IMR-90 (cell line): ENCODE data around the gene RNU1-1.
"Not testable (repeated sequence)": the region's sequence is repeated elsewhere in the genome, so short reads cannot be mapped to it uniquely, and the experiment has no call there.

ENCODE experiments used
- BHLHE40 ChIP-seq: fragments of 150-350 bp; IDR thresholded peaks from 2 replicates; pipeline ENCODE4 v1.6.1; 2016; ENCODE audit warnings: mild to moderate bottlenecking, low read depth, low read length
- CEBPB ChIP-seq: IDR thresholded peaks from 2 replicates; pipeline ENCODE4 v1.6.1; 2012; ENCODE audit warnings: low read depth, low read length, improper control_type of control experiment
- MXI1 ChIP-seq: IDR thresholded peaks from 2 replicates; pipeline ENCODE4 v1.6.1; 2012; ENCODE audit warnings: low read depth, mild to moderate bottlenecking, low read length, moderate library complexity, borderline replicate concordance
- POLR2A ChIP-seq: IDR thresholded peaks from 2 replicates; pipeline ENCODE4 v1.6.1; 2012; ENCODE audit warnings: mild to moderate bottlenecking, low read depth, low read length
- RAD21 ChIP-seq: IDR thresholded peaks from 2 replicates; pipeline ENCODE4 v1.6.1; 2012; ENCODE audit warnings: low read length, improper control_type of control experiment
- RCOR1 ChIP-seq: IDR thresholded peaks from 2 replicates; pipeline ENCODE4 v1.6.1; 2012; ENCODE audit warnings: mild to moderate bottlenecking, low read length, improper control_type of control experiment; ENCODE audit not compliant: insufficient replicate concordance
- RFX5 ChIP-seq: IDR thresholded peaks from 2 replicates; pipeline ENCODE4 v1.8.0; 2012; ENCODE audit warnings: low read depth, mild to moderate bottlenecking, low read length, moderate library complexity
- TF ChIP-seq, protein P1 (sequence below): conservative IDR thresholded peaks from 2 replicates; pipeline ENCODE4 v1.5.1; 2012; ENCODE audit warnings: mild to moderate bottlenecking, low read depth, low read length, improper control_type of control experiment
- TF ChIP-seq, protein P2 (sequence below): fragments of 150-350 bp; IDR thresholded peaks from 2 replicates; pipeline ENCODE4 v1.6.1; 2016; ENCODE audit warnings: low read depth, mild to moderate bottlenecking, low read length, moderate library complexity, borderline replicate concordance
- TF ChIP-seq, protein P3 (sequence below): fragments of 150-350 bp; IDR thresholded peaks from 2 replicates; pipeline ENCODE4 v1.6.1; 2017; ENCODE audit warnings: mild to moderate bottlenecking, antibody characterized with exemption, low read length, low read depth

DNA sequence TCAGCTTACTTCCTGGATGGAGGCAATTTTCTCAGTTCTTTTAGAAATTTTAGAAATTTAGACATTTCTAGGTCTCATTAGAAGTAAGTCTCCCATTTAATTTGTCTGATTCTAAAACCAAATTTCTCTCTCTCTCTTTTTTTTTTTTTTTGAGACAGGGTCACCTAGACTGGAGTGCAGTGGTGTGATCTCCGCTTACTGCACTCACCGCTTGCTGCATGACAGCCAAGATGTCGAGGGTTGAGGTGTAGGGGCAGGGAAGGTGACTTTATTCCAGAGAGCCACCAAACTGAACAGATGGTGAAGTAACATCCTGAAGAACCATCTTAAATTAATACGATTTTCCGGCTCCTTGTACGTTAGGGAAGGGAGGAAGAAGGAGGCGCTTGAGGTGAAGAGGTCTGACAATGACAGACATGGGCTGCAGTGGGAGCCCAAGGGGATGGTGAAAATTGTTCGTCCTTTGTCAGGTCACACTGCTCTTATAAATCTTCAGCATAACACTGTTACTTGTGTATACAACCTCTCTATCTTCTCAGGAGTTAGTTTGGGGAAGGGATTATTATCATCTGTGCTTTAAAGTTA lies 5.1 kb downstream of the RNU1-1 start:
- TF ChIP-seq, protein P1, sequence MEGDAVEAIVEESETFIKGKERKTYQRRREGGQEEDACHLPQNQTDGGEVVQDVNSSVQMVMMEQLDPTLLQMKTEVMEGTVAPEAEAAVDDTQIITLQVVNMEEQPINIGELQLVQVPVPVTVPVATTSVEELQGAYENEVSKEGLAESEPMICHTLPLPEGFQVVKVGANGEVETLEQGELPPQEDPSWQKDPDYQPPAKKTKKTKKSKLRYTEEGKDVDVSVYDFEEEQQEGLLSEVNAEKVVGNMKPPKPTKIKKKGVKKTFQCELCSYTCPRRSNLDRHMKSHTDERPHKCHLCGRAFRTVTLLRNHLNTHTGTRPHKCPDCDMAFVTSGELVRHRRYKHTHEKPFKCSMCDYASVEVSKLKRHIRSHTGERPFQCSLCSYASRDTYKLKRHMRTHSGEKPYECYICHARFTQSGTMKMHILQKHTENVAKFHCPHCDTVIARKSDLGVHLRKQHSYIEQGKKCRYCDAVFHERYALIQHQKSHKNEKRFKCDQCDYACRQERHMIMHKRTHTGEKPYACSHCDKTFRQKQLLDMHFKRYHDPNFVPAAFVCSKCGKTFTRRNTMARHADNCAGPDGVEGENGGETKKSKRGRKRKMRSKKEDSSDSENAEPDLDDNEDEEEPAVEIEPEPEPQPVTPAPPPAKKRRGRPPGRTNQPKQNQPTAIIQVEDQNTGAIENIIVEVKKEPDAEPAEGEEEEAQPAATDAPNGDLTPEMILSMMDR: not testable (repeated sequence)
- not testable (repeated sequence) for TF ChIP-seq POLR2A, RCOR1, RFX5, RAD21, MXI1, BHLHE40, CEBPB
- TF ChIP-seq, protein P2, sequence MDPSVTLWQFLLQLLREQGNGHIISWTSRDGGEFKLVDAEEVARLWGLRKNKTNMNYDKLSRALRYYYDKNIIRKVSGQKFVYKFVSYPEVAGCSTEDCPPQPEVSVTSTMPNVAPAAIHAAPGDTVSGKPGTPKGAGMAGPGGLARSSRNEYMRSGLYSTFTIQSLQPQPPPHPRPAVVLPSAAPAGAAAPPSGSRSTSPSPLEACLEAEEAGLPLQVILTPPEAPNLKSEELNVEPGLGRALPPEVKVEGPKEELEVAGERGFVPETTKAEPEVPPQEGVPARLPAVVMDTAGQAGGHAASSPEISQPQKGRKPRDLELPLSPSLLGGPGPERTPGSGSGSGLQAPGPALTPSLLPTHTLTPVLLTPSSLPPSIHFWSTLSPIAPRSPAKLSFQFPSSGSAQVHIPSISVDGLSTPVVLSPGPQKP: not testable (repeated sequence)
- TF ChIP-seq, protein P3, sequence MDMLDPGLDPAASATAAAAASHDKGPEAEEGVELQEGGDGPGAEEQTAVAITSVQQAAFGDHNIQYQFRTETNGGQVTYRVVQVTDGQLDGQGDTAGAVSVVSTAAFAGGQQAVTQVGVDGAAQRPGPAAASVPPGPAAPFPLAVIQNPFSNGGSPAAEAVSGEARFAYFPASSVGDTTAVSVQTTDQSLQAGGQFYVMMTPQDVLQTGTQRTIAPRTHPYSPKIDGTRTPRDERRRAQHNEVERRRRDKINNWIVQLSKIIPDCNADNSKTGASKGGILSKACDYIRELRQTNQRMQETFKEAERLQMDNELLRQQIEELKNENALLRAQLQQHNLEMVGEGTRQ: not testable (repeated sequence)
